Neural progenitor cell (in vitro differentiated cells): ENCODE results near the gene LIPI.

Source experiments
- EZH2 ChIP-seq: fragments of 200-600 bp; sonication (generic); IDR thresholded peaks from 2 replicates; pipeline ENCODE4 v1.6.1; 2017; ENCODE audit warnings: antibody characterized with exemption, mild to moderate bottlenecking, moderate library complexity
- EZH2phosphoT487 ChIP-seq: fragments of 200-600 bp; sonication (generic); IDR thresholded peaks from 2 replicates; pipeline ENCODE4 v1.6.1; 2017; ENCODE audit warnings: antibody characterized with exemption
- TF ChIP-seq, protein P1 (sequence below): fragments of 200-600 bp; sonication (generic); IDR thresholded peaks from 2 replicates; pipeline ENCODE4 v1.5.1; 2017; ENCODE audit warnings: antibody characterized with exemption, mild to moderate bottlenecking

GRCh38 chr21:14245711-14246110 lies 35.0 kb upstream of the LIPI start:
- TF ChIP-seq, protein P1, sequence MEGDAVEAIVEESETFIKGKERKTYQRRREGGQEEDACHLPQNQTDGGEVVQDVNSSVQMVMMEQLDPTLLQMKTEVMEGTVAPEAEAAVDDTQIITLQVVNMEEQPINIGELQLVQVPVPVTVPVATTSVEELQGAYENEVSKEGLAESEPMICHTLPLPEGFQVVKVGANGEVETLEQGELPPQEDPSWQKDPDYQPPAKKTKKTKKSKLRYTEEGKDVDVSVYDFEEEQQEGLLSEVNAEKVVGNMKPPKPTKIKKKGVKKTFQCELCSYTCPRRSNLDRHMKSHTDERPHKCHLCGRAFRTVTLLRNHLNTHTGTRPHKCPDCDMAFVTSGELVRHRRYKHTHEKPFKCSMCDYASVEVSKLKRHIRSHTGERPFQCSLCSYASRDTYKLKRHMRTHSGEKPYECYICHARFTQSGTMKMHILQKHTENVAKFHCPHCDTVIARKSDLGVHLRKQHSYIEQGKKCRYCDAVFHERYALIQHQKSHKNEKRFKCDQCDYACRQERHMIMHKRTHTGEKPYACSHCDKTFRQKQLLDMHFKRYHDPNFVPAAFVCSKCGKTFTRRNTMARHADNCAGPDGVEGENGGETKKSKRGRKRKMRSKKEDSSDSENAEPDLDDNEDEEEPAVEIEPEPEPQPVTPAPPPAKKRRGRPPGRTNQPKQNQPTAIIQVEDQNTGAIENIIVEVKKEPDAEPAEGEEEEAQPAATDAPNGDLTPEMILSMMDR: no peak
- no peak for TF ChIP-seq EZH2
- TF ChIP-seq EZH2phosphoT487: no peak
